SU-DHL-6 (cell line): ENCODE measurements around the gene CCDC8.
A peak's percentile ranks its signal among the peaks of the same experiment; 100 is the strongest.

Experiments
- H2AFZ ChIP-seq: fragments of 200-600 bp; sonication (generic); 2 replicates; pipeline ENCODE4 v1.6.1; 2014; ENCODE audit warnings: low read depth, mild to moderate bottlenecking, moderate library complexity, mixed read lengths, antibody characterized with exemption, low read length; ENCODE audit not compliant: severe bottlenecking
- H3F3A ChIP-seq: fragments of 200-600 bp; shearing (Covaris generic); 2 replicates; pipeline ENCODE4 v1.6.0; 2016; ENCODE audit warnings: antibody characterized with exemption, mild to moderate bottlenecking; ENCODE audit not compliant: insufficient read depth
- H3K27ac ChIP-seq: fragments of 200-600 bp; sonication (generic); 2 replicates; pipeline ENCODE4 v1.5.1; 2016; ENCODE audit warnings: low read depth, mild to moderate bottlenecking, low read length, moderate library complexity, mixed read lengths
- H3K27me3 ChIP-seq: fragments of 200-600 bp; sonication (generic), shearing (Covaris generic); 2 replicates; pipeline ENCODE4 v1.6.0; 2014; ENCODE audit warnings: mild to moderate bottlenecking, low read length
- H3K36me3 ChIP-seq: fragments of 200-600 bp; sonication (generic); 2 replicates; pipeline ENCODE4 v1.6.1; 2014; ENCODE audit warnings: mild to moderate bottlenecking, low read length, mixed read lengths
- H3K4me2 ChIP-seq: fragments of 300-600, 200-600 bp; shearing (Covaris generic), sonication (generic); 2 replicates; pipeline ENCODE4 v1.6.0; 2014; ENCODE audit warnings: low read length, low read depth, mild to moderate bottlenecking; ENCODE audit not compliant: poor library complexity, severe bottlenecking
- H3K4me3 ChIP-seq: fragments of 200-600 bp; sonication (generic); 2 replicates; pipeline ENCODE4 v1.5.1; 2014; ENCODE audit warnings: antibody characterized with exemption, low read length, mild to moderate bottlenecking, mixed read lengths; ENCODE audit not compliant: insufficient read depth, poor library complexity, severe bottlenecking
- H3K79me2 ChIP-seq: fragments of 200-600 bp; sonication (generic); 2 replicates; pipeline ENCODE4 v1.6.1; 2014; ENCODE audit warnings: mild to moderate bottlenecking, low read length, moderate library complexity; ENCODE audit not compliant: insufficient read depth
- H3K9ac ChIP-seq: fragments of 200-600 bp; sonication (generic); 2 replicates; pipeline ENCODE4 v1.7.0; 2014; ENCODE audit warnings: mild to moderate bottlenecking, low read length
- H3K9me2 ChIP-seq: fragments of 200-600 bp; sonication (generic); replicated peaks from 2 replicates; pipeline ENCODE4 v1.6.1; 2014; ENCODE audit warnings: low read length; ENCODE audit not compliant: insufficient read depth
- H3K9me3 ChIP-seq: fragments of 200-600 bp; sonication (generic); 2 replicates; pipeline ENCODE4 v1.6.1; 2014; ENCODE audit warnings: low read length, mixed read lengths; ENCODE audit not compliant: insufficient read depth
- H4K20me1 ChIP-seq: fragments of 200-600 bp; sonication (generic); 2 replicates; pipeline ENCODE4 v1.6.1; 2014; ENCODE audit warnings: low read depth, mild to moderate bottlenecking, antibody characterized with exemption, low read length, moderate library complexity, mixed read lengths
- CTCF ChIP-seq: fragments of 200-600 bp; sonication (generic); IDR thresholded peaks from one replicate; pipeline ENCODE4 v1.5.1; 2017; ENCODE audit warnings: antibody characterized with exemption, mild to moderate bottlenecking, low read length, moderate library complexity; ENCODE audit not compliant: insufficient read depth, poor library complexity, severe bottlenecking
- EZH2phosphoT487 ChIP-seq: fragments of 200-600 bp; sonication (generic), shearing (Covaris generic); conservative IDR thresholded peaks from 2 replicates; pipeline ENCODE4 v1.6.1; 2018; ENCODE audit warnings: mild to moderate bottlenecking, antibody characterized with exemption, low read length, moderate library complexity, mixed read lengths

The CCDC8 gene

GRCh38 chr19:46460055-46460454 is 46.7 kb upstream of the CCDC8 start:
- no peak overlapping the region for H3K9ac ChIP-seq
- peak overlapping the region; percentile 96 for H3K27ac ChIP-seq
- no peaks in the 10 kb centered on the region for H3K9me2 ChIP-seq
- H3K36me3 ChIP-seq: no peaks in the 10 kb centered on the region
- H3K4me3 ChIP-seq: no peak overlapping the region
- no peaks in the 10 kb centered on the region for H3K79me2 ChIP-seq
- H2AFZ ChIP-seq: no peak overlapping the region
- no peaks in the 10 kb centered on the region for H3K9me3 ChIP-seq
- H4K20me1 ChIP-seq: no peaks in the 10 kb centered on the region
- H3K4me2 ChIP-seq: peak overlapping the region; percentile 86
- TF ChIP-seq CTCF (no peak), EZH2phosphoT487 (no peak)
- no peaks in the 10 kb centered on the region for H3K27me3 ChIP-seq
- H3F3A ChIP-seq: peaks cover 50% of the 10 kb centered on the region

- no peaks in the 10 kb centered on the region for H4K20me1 ChIP-seq
- H3K36me3 ChIP-seq: no peaks in the 10 kb centered on the region
- H2AFZ ChIP-seq: no peak overlapping the region
- TF ChIP-seq CTCF (no peak), EZH2phosphoT487 (no peak)
- no peaks in the 10 kb centered on the region for H3K9me2 ChIP-seq
- H3K4me2 ChIP-seq: no peak overlapping the region
- H3K27me3 ChIP-seq: no peaks in the 10 kb centered on the region
- peaks cover 39% of the 10 kb centered on the region for H3F3A ChIP-seq
- no peak overlapping the region for H3K4me3 ChIP-seq
- H3K9ac ChIP-seq: no peak overlapping the region
- H3K9me3 ChIP-seq: no peaks in the 10 kb centered on the region
- H3K27ac ChIP-seq: peak overlapping the region; percentile 96
- H3K79me2 ChIP-seq: no peaks in the 10 kb centered on the region
Measured at GRCh38 chr19:46456930-46457329, 43.6 kb upstream of the CCDC8 start.

- no peaks in the 10 kb centered on the region for H3K9me2 ChIP-seq
- peak overlapping the region; percentile 24; the same call in 1 of the 2 replicates for H3K27ac ChIP-seq
- 0 out of 2 replicates have a peak, but pooled peaks cover 6% of the 10 kb centered on the region for H3K36me3 ChIP-seq
Measured at GRCh38 chr19:46454244-46454643, 40.9 kb upstream of the CCDC8 start.

More at GRCh38 chr19:46454244-46454643, 40.9 kb upstream of the CCDC8 start:
- Histone ChIP-seq H4K20me1 (no peaks in the 10 kb centered on the region), H3K4me3 (no peak overlapping the region), H3K79me2 (no peaks in the 10 kb centered on the region), H3K9me3 (no peaks in the 10 kb centered on the region), H2AFZ (no peak overlapping the region), H3F3A (peaks cover 27% of the 10 kb centered on the region), H3K9ac (no peak overlapping the region), H3K4me2 (no peak overlapping the region), H3K27me3 (no peaks in the 10 kb centered on the region)
- no peak for TF ChIP-seq EZH2phosphoT487
- no peak for TF ChIP-seq CTCF
